Left hindlimb (tissue), 1 donor: ENCODE data around the gene DAZAP2.
"Not testable (repeated sequence)": the region's sequence is repeated elsewhere in the genome, so short reads cannot be mapped to it uniquely, and the experiment has no call there.

Experiments
- DNase-seq: peaks from one replicate; pipeline ENCODE4 v3.0.0-alpha.2; 2018

DAZAP2 gene

GRCh38 chr12:51217133-51217967 is 21.3 kb upstream of the DAZAP2 start:
- peak; percentile 74 for DNase-seq

- peak; percentile 88 for DNase-seq
Observed at GRCh38 chr12:51217968-51218606, 20.5 kb upstream of the DAZAP2 start, which contains the start of gene POU6F1. Gene POU6F1, minus strand, starts transcription at chr12:51218062. Its CDS starts 11,226 bp downstream, at chr12:51206836.

- no peak for DNase-seq
Observed at GRCh38 chr12:51218607-51219161, 19.9 kb upstream of the DAZAP2 start.

GRCh38 chr12:51219322-51219721 is 19.3 kb upstream of the DAZAP2 start:
- no peak for DNase-seq

GRCh38 chr12:51219857-51220256 is 18.8 kb upstream of the DAZAP2 start:
- DNase-seq: not testable (repeated sequence)

- DNase-seq: no peak
Observed at GRCh38 chr12:51222461-51222860, 16.2 kb upstream of the DAZAP2 start.

- no peak for DNase-seq
Observed at GRCh38 chr12:51224625-51225024, 14.0 kb upstream of the DAZAP2 start.

GRCh38 chr12:51225234-51225633 is 13.4 kb upstream of the DAZAP2 start:
- DNase-seq: no peak

- no peak for DNase-seq
Observed at GRCh38 chr12:51225771-51226170, 12.9 kb upstream of the DAZAP2 start.

- not testable (repeated sequence) for DNase-seq
Observed at GRCh38 chr12:51227112-51227511, 11.5 kb upstream of the DAZAP2 start.

- no peak for DNase-seq
Observed at GRCh38 chr12:51227962-51228361, 10.7 kb upstream of the DAZAP2 start.

GRCh38 chr12:51229116-51229809 is 9.4 kb upstream of the DAZAP2 start:
- no peak for DNase-seq

- DNase-seq: no peak
Observed at GRCh38 chr12:51232642-51233041, 6.0 kb upstream of the DAZAP2 start.

- DNase-seq: no peak
Observed at GRCh38 chr12:51234530-51234929, 4.1 kb upstream of the DAZAP2 start.

GRCh38 chr12:51238037-51238509 is 553 bp upstream of the DAZAP2 start:
- DNase-seq: no peak

GRCh38 chr12:51240971-51241370 is 2.3 kb downstream of the DAZAP2 start:
- no peak for DNase-seq

- DNase-seq: no peak
Observed at GRCh38 chr12:51242120-51242519, 3.5 kb downstream of the DAZAP2 start.

GRCh38 chr12:51242876-51243275 is 4.2 kb downstream of the DAZAP2 start:
- no peak for DNase-seq

- no peak for DNase-seq
Observed at GRCh38 chr12:51244269-51244668, 5.6 kb downstream of the DAZAP2 start.

GRCh38 chr12:51245476-51246253 is 7.0 kb downstream of the DAZAP2 start:
- DNase-seq: no peak

- DNase-seq: peak; percentile 46
Observed at GRCh38 chr12:51246254-51246853, 7.7 kb downstream of the DAZAP2 start.
